Measurements from ENCODE around the gene CCDC142. TPM values are rescaled to one million over a fixed set of nuclear protein-coding genes. Genes with fewer than 3 reads are reported as not detected.

The CCDC142 gene
- total RNA-seq, 2 experiments from 2014 or later, result 10.2 to 12.4 TPM

DNA sequence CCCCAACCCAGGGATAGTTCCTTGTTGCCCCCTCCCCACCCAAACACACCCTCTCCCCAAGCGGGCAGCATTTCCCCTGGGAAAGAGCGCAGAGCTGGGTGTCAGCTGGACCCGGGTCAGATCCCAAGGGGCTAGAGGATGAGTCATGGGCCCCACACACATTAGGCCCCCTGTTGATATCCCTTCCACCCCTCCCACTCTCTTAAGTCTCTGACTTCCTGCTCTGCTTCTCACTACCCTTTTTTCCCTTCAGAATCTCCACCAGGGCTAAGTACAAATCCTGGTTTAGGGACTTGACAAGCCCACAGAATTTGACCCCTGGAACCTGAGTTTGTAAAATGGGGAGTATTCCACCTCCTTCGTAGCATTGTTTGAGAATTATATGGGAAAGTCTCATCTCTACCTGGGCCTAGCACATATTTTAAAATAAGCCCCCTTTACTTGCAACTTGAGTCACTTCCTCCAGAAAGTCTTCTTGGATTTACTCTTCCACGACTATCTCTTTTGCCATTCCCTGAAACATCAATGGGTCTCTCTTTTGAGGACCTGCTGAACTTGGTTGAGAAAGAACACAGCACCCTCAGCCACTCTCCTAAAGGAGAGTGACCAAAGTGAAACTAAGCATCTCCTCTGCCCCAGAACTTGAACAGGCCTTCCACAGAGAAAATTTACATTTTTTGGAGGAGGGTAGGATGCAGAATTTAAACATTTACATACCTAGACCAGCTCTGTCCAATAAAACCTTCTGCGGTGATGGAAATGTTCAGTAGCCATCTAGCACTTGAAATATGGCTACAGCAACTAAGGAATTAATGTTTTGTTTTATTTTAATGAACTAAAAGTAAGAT lies 45.7 kb downstream of the CCDC142 start:
- H3K27me3 Mint-ChIP-seq, result peaks cover 32% of the 10 kb centered on the region
- DNase-seq (no peak), ATAC-seq (ENCODE audit: poor library complexity) (no peak)
- no peak overlapping the region for H3K4me3 ChIP-seq (ENCODE audit: low read length)
- no peaks in the 10 kb centered on the region for H3K36me3 ChIP-seq (ENCODE audit: insufficient read depth, low read length)
- peaks cover 24 to 29% of the 10 kb centered on the region in 2 experiments for H3K27me3 ChIP-seq (ENCODE audit: control insufficient read depth in 1 of 2, insufficient read depth in 2 of 2, low read length in 2 of 2)
- intact Hi-C loops (cut with DNase I, micrococcal nuclease), result no loop called here
- TF ChIP-seq, protein P1, sequence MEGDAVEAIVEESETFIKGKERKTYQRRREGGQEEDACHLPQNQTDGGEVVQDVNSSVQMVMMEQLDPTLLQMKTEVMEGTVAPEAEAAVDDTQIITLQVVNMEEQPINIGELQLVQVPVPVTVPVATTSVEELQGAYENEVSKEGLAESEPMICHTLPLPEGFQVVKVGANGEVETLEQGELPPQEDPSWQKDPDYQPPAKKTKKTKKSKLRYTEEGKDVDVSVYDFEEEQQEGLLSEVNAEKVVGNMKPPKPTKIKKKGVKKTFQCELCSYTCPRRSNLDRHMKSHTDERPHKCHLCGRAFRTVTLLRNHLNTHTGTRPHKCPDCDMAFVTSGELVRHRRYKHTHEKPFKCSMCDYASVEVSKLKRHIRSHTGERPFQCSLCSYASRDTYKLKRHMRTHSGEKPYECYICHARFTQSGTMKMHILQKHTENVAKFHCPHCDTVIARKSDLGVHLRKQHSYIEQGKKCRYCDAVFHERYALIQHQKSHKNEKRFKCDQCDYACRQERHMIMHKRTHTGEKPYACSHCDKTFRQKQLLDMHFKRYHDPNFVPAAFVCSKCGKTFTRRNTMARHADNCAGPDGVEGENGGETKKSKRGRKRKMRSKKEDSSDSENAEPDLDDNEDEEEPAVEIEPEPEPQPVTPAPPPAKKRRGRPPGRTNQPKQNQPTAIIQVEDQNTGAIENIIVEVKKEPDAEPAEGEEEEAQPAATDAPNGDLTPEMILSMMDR (IDR thresholded peaks at IDR 0.05), result no peak
- H3K27ac ChIP-seq (ENCODE audit: low read depth in 1 of 2, low read length in 2 of 2), result no peak overlapping the region
- H3K36me3 Mint-ChIP-seq (ENCODE audit: low read depth), result no peaks in the 10 kb centered on the region
- H3K4me1 Mint-ChIP-seq (ENCODE audit: low read depth), result peaks cover 4% of the 10 kb centered on the region
- H3K4me1 ChIP-seq (ENCODE audit: insufficient read depth, low read length), result peaks cover 23% of the 10 kb centered on the region
- H3K9me3 ChIP-seq (ENCODE audit: control insufficient read depth in 1 of 2, insufficient read depth in 1 of 2, low read length in 2 of 2), result peaks cover 0 to 26% of the 10 kb centered on the region in 2 experiments
- no peak overlapping the region for H3K4me3 Mint-ChIP-seq
- no peaks in the 10 kb centered on the region for H3K9me3 Mint-ChIP-seq
- no peak overlapping the region for H3K27ac Mint-ChIP-seq
- ChIA-PET POLR2A (no interaction called here), CTCF (no interaction called here)

DNA sequence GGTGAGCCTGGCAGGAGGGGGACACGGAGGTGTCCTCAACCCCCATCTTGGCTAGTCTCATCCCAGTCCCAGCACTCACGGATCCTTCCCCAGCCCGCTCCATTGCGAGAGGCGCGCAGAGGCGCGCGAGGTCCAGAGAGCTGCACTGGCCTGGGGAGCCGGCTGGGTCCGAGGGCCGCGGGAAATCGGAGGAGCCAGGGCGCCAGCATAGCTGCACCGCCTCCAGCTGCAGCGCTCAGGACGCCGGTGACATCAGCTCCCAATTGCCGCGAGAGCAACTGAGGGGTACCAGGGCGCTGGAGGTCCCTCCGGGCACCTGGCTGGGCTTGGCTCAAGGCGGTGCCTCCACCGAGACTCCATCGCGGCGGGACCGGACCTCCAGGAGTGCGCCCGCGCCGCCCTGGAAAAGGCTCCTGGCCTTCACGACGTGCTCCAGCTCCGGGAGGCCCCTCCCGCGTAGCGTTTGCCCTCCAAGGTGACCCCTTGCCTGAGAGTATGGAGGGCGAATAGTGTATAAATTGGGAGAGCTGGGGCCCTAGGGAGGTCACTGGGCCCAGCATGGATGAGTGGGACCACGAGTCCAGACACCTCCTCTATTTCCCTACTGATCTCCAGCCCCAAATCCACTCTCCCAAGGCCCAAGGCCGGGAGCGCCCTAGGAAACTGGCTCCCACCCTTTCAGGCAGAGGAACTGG lies 46.5 kb downstream of the CCDC142 start:
- ChIA-PET CTCF (no interaction called here), POLR2A (no interaction called here)
- Histone ChIP-seq H3K9me3 (ENCODE audit: control insufficient read depth in 1 of 2, insufficient read depth in 1 of 2, low read length in 2 of 2) (peaks cover 0 to 20% of the 10 kb centered on the region in 2 experiments), H3K4me1 (ENCODE audit: insufficient read depth, low read length) (peaks cover 15% of the 10 kb centered on the region), H3K36me3 (ENCODE audit: insufficient read depth, low read length) (no peaks in the 10 kb centered on the region), H3K4me3 (ENCODE audit: low read length) (no peak overlapping the region), H3K27ac (ENCODE audit: low read depth in 1 of 2, low read length in 2 of 2) (no peak overlapping the region), H3K27me3 (ENCODE audit: control insufficient read depth in 1 of 2, insufficient read depth in 2 of 2, low read length in 2 of 2) (peaks cover 19 to 22% of the 10 kb centered on the region in 2 experiments)
- ATAC-seq (ENCODE audit: poor library complexity) (no peak), DNase-seq (no peak)
- TF ChIP-seq, protein P1 (IDR thresholded peaks at IDR 0.05), result no peak
- Mint-ChIP-seq H3K27me3 (peaks cover 31% of the 10 kb centered on the region), H3K9me3 (no peaks in the 10 kb centered on the region), H3K27ac (no peak overlapping the region), H3K36me3 (ENCODE audit: low read depth) (no peaks in the 10 kb centered on the region), H3K4me3 (no peak overlapping the region), H3K4me1 (ENCODE audit: low read depth) (peaks cover 4% of the 10 kb centered on the region)
- intact Hi-C loops (cut with DNase I, micrococcal nuclease), result no loop called here

DNA sequence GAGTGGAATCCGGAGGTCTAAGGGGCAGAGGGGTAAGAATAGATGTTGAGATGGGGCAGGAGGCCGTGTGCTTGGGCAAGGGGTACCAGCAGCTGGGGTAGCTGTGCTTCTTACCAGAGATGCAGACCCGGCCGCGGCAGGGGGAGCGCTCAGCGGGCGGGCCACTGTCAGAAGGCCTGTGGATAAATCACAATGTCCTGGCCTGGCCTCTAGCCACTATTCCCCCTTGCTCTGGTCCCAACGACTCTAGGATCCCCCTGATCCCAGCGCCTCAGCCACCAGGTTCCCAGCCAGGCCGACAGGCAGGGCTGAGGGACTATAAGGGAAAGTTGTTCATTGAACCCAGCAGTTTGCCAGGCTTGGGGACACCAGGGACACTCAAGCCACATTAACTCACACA lies 52.3 kb downstream of the CCDC142 start:
- DNase-seq (no peak), ATAC-seq (ENCODE audit: poor library complexity) (no peak)
- ChIA-PET POLR2A (interaction anchor here (1.3 kb wide), 1 partner anchor 10 kb away, joined by 3 read pairs; no protein-coding TSS in a partner anchor), CTCF (interaction anchor here (1.2 to 1.7 kb wide), 2 partner anchors 9 to 39 kb away, joined by 3 to 6 read pairs; no protein-coding TSS in a partner anchor)
- peaks cover 3% of the 10 kb centered on the region for H3K36me3 ChIP-seq (ENCODE audit: insufficient read depth, low read length)
- intact Hi-C loops (cut with DNase I, micrococcal nuclease), result no loop called here
- H3K4me1 ChIP-seq (ENCODE audit: insufficient read depth, low read length), result no peaks in the 10 kb centered on the region
- no peak overlapping the region for H3K27ac ChIP-seq (ENCODE audit: low read depth in 1 of 2, low read length in 2 of 2)
- peaks cover 8% of the 10 kb centered on the region for H3K36me3 Mint-ChIP-seq (ENCODE audit: low read depth)
- H3K4me1 Mint-ChIP-seq (ENCODE audit: low read depth), result no peaks in the 10 kb centered on the region
- no peak overlapping the region for H3K27ac Mint-ChIP-seq
- H3K27me3 ChIP-seq (ENCODE audit: control insufficient read depth in 1 of 2, insufficient read depth in 2 of 2, low read length in 2 of 2), result no peaks in the 10 kb centered on the region
- H3K9me3 ChIP-seq (ENCODE audit: control insufficient read depth in 1 of 2, insufficient read depth in 1 of 2, low read length in 2 of 2), result no peaks in the 10 kb centered on the region
- no peak overlapping the region for H3K4me3 Mint-ChIP-seq
- no peak overlapping the region for H3K4me3 ChIP-seq (ENCODE audit: low read length)
- no peaks in the 10 kb centered on the region for H3K9me3 Mint-ChIP-seq
- H3K27me3 Mint-ChIP-seq, result no peaks in the 10 kb centered on the region
- TF ChIP-seq, protein P1 (IDR thresholded peaks at IDR 0.05), result no peak

Data from CD4-positive, alpha-beta T cell (primary cell).